Neural cell (in vitro differentiated cells): ENCODE data around the gene PEX3. TPM values are rescaled to one million over a fixed set of nuclear protein-coding genes. Genes with fewer than 3 reads are reported as not detected.

Experiments
- H2AFZ ChIP-seq: fragments of 200-600, 300-800 bp; sonication (generic), shearing (Covaris generic); 2 replicates; pipeline ENCODE4 v1.6.0; 2014; ENCODE audit warnings: low read depth, mild to moderate bottlenecking, antibody characterized with exemption, low read length, moderate library complexity
- H3F3A ChIP-seq: fragments of 200-600 bp; shearing (Covaris generic); 2 replicates; pipeline ENCODE4 v1.6.1; 2016; ENCODE audit warnings: mild to moderate bottlenecking, moderate library complexity, mixed read lengths, antibody characterized with exemption, low read length; ENCODE audit not compliant: insufficient read depth, poor library complexity, severe bottlenecking
- H3K27ac ChIP-seq: fragments of 200-600, 300-800 bp; sonication (generic), shearing (Covaris generic); 2 replicates; pipeline ENCODE4 v1.5.1; 2014; ENCODE audit warnings: mild to moderate bottlenecking, low read length, moderate library complexity
- H3K27me3 ChIP-seq: fragments of 300-800, 200-600 bp; sonication (generic), shearing (Covaris generic); 2 replicates; pipeline ENCODE4 v1.6.0; 2014; ENCODE audit warnings: mild to moderate bottlenecking, low read depth, low read length, moderate library complexity; ENCODE audit not compliant: insufficient read depth
- H3K36me3 ChIP-seq: fragments of 300-800, 200-600 bp; sonication (generic), shearing (Covaris generic); 2 replicates; pipeline ENCODE4 v1.5.1; 2014; ENCODE audit warnings: mild to moderate bottlenecking, antibody characterized with exemption, low read length, moderate library complexity; ENCODE audit not compliant: insufficient read depth
- H3K4me2 ChIP-seq: fragments of 300-800, 200-600 bp; sonication (generic), shearing (Covaris generic); 2 replicates; pipeline ENCODE4 v1.6.0; 2014; ENCODE audit warnings: mild to moderate bottlenecking, low read length
- H3K4me3 ChIP-seq: fragments of 300-800, 200-600 bp; sonication (generic), shearing (Covaris generic); 2 replicates; pipeline ENCODE4 v1.5.1; 2014; ENCODE audit warnings: mild to moderate bottlenecking, low read length, moderate library complexity
- H3K79me2 ChIP-seq: fragments of 200-600 bp; shearing (Covaris generic); replicated peaks from 2 replicates; pipeline ENCODE4 v1.6.0; 2014; ENCODE audit warnings: mild to moderate bottlenecking, low read length, moderate library complexity; ENCODE audit not compliant: insufficient read depth
- H3K9ac ChIP-seq: fragments of 300-800, 200-600 bp; sonication (generic), shearing (Covaris generic); 2 replicates; pipeline ENCODE4 v1.6.1; 2016; ENCODE audit warnings: mild to moderate bottlenecking, low read length, mixed read lengths
- H3K9me2 ChIP-seq: fragments of 200-600 bp; shearing (Covaris generic); 2 replicates; pipeline ENCODE4 v1.6.1; 2016; ENCODE audit warnings: mild to moderate bottlenecking, low read length, mixed read lengths; ENCODE audit not compliant: insufficient read depth
- H3K9me3 ChIP-seq: fragments of 200-600, 300-800 bp; sonication (generic), shearing (Covaris generic); 2 replicates; pipeline ENCODE4 v1.6.1; 2016; ENCODE audit warnings: mild to moderate bottlenecking, mixed run types, low read length, moderate library complexity, mixed read lengths
- H4K20me1 ChIP-seq: fragments of 200-600 bp; shearing (Covaris generic); 2 replicates; pipeline ENCODE4 v1.6.1; 2016; ENCODE audit warnings: mild to moderate bottlenecking, mixed run types; ENCODE audit not compliant: insufficient read depth
- EP300 ChIP-seq: fragments of 450-650 bp; conservative IDR thresholded peaks from 2 replicates; pipeline ENCODE4 v1.6.1; 2014; ENCODE audit warnings: antibody characterized with exemption, mild to moderate bottlenecking, moderate library complexity; ENCODE audit not compliant: poor library complexity, severe bottlenecking
- EZH2 ChIP-seq: fragments of 200-600, 300-800 bp; shearing (Covaris generic), sonication (generic); IDR thresholded peaks from 2 replicates; pipeline ENCODE4 v1.6.1; 2014; ENCODE audit warnings: antibody characterized with exemption, low read length, borderline replicate concordance, mild to moderate bottlenecking; ENCODE audit not compliant: insufficient read depth, poor library complexity, severe bottlenecking
- MXI1 ChIP-seq: fragments of 450-650 bp; conservative IDR thresholded peaks from 2 replicates; pipeline ENCODE4 v1.6.1; 2014; ENCODE audit warnings: antibody characterized with exemption, mild to moderate bottlenecking; ENCODE audit not compliant: poor library complexity, severe bottlenecking
- POLR2AphosphoS5 ChIP-seq: IDR thresholded peaks from 2 replicates; pipeline ENCODE4 v1.6.1; 2012
- RAD21 ChIP-seq: fragments of 450-650 bp; conservative IDR thresholded peaks from 2 replicates; pipeline ENCODE4 v1.6.1; 2014; ENCODE audit warnings: antibody characterized with exemption, mild to moderate bottlenecking, moderate library complexity
- SMC3 ChIP-seq: fragments of 450-650 bp; conservative IDR thresholded peaks from 2 replicates; pipeline ENCODE4 v1.6.1; 2014; ENCODE audit warnings: antibody characterized with exemption, mild to moderate bottlenecking, moderate library complexity; ENCODE audit not compliant: poor library complexity
- TAF1 ChIP-seq: IDR thresholded peaks from 2 replicates; pipeline ENCODE4 v1.6.1; 2012; ENCODE audit warnings: low read depth
- polyA plus RNA-seq: library from polyadenylated mRNA; depleted of rRNA; stranded (reverse); fragments of >200 nt; gene quantifications from 2 replicates; pipeline ENCODE4 v1.2.3, GENCODE V29; 2014
- TF ChIP-seq, protein P1 (sequence below): fragments of 450-650 bp; IDR thresholded peaks from 2 replicates; pipeline ENCODE4 v1.5.1; 2014; ENCODE audit warnings: antibody characterized with exemption, mild to moderate bottlenecking, moderate library complexity; ENCODE audit not compliant: poor library complexity, severe bottlenecking
- TF ChIP-seq, protein P2 (sequence below): IDR thresholded peaks from 2 replicates; pipeline ENCODE4 v1.6.1; 2012; ENCODE audit warnings: borderline replicate concordance

The PEX3 gene
- polyA plus RNA-seq, 1 donor from 2014 or later, result 37.9 TPM

DNA sequence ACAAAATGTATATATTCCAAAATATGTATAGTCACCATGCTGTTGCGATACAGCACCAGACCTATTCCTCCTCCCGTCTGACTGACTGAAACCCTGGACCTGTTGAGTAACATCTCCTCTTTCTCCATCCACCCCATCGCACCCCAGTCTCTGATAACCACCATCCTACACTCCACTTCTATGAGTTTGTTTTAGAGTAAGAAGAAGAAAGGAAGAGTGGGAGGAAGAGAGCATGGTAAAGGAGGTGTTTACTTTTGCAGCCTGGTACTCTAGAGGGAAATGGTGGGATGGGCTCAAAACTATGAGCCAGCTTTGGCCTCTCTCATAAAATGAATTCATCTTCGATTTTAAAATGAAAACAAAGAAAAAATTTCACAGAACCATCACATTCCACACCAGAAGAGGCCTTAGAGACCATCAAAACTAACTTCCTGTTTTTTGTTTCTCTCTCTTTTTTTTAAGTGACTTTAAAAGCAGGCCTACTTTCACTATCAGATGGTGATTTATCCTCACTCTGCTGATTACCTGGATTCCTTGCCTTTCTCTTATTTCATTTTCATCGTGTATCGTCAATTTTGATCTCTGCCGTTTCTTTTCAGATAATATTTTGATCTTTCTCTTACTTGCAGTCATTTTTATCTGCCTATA is 77.7 kb downstream of the PEX3 start:
- H3K4me3 ChIP-seq, result no peak overlapping the region
- no peak overlapping the region for H3K9ac ChIP-seq
- no peaks in the 10 kb centered on the region for H3K27me3 ChIP-seq
- H3K4me2 ChIP-seq, result no peak overlapping the region
- TF ChIP-seq POLR2AphosphoS5 (no peak), EP300 (no peak), RAD21 (no peak), TAF1 (no peak), MXI1 (no peak), SMC3 (no peak), EZH2 (no peak)
- TF ChIP-seq, protein P1, sequence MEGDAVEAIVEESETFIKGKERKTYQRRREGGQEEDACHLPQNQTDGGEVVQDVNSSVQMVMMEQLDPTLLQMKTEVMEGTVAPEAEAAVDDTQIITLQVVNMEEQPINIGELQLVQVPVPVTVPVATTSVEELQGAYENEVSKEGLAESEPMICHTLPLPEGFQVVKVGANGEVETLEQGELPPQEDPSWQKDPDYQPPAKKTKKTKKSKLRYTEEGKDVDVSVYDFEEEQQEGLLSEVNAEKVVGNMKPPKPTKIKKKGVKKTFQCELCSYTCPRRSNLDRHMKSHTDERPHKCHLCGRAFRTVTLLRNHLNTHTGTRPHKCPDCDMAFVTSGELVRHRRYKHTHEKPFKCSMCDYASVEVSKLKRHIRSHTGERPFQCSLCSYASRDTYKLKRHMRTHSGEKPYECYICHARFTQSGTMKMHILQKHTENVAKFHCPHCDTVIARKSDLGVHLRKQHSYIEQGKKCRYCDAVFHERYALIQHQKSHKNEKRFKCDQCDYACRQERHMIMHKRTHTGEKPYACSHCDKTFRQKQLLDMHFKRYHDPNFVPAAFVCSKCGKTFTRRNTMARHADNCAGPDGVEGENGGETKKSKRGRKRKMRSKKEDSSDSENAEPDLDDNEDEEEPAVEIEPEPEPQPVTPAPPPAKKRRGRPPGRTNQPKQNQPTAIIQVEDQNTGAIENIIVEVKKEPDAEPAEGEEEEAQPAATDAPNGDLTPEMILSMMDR, result no peak
- TF ChIP-seq, protein P2, sequence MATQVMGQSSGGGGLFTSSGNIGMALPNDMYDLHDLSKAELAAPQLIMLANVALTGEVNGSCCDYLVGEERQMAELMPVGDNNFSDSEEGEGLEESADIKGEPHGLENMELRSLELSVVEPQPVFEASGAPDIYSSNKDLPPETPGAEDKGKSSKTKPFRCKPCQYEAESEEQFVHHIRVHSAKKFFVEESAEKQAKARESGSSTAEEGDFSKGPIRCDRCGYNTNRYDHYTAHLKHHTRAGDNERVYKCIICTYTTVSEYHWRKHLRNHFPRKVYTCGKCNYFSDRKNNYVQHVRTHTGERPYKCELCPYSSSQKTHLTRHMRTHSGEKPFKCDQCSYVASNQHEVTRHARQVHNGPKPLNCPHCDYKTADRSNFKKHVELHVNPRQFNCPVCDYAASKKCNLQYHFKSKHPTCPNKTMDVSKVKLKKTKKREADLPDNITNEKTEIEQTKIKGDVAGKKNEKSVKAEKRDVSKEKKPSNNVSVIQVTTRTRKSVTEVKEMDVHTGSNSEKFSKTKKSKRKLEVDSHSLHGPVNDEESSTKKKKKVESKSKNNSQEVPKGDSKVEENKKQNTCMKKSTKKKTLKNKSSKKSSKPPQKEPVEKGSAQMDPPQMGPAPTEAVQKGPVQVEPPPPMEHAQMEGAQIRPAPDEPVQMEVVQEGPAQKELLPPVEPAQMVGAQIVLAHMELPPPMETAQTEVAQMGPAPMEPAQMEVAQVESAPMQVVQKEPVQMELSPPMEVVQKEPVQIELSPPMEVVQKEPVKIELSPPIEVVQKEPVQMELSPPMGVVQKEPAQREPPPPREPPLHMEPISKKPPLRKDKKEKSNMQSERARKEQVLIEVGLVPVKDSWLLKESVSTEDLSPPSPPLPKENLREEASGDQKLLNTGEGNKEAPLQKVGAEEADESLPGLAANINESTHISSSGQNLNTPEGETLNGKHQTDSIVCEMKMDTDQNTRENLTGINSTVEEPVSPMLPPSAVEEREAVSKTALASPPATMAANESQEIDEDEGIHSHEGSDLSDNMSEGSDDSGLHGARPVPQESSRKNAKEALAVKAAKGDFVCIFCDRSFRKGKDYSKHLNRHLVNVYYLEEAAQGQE, result no peak
- no peak overlapping the region for H2AFZ ChIP-seq
- H3K9me2 ChIP-seq, result no peaks in the 10 kb centered on the region
- no peaks in the 10 kb centered on the region for H3K79me2 ChIP-seq
- H4K20me1 ChIP-seq, result no peaks in the 10 kb centered on the region
- H3K36me3 ChIP-seq, result no peaks in the 10 kb centered on the region
- no peaks in the 10 kb centered on the region for H3K9me3 ChIP-seq
- no peaks in the 10 kb centered on the region for H3F3A ChIP-seq
- no peak overlapping the region for H3K27ac ChIP-seq

DNA sequence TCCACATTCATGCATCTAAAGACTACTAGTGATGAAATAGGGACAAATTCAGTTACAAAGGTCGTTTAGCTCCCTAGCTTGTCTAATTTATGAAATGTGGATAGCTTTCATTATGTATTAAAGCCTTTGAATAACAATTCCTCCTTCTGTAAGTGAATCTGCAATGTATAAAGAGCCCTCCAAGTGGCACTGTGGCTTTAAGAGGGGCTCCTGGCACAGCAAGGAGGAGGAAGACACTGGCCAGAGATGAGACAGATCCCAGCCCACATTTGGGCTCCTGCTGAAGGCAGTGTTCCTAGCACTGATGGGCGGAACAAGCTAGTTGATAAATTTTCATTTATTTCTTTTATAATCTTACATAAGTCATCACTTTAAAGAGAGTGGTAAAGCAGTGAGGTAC is 78.5 kb downstream of the PEX3 start:
- no peaks in the 10 kb centered on the region for H3K36me3 ChIP-seq
- no peak overlapping the region for H3K4me2 ChIP-seq
- H3K79me2 ChIP-seq, result no peaks in the 10 kb centered on the region
- TF ChIP-seq MXI1 (no peak), SMC3 (peak; percentile 30)
- TF ChIP-seq, protein P1, result peak; percentile 36
- H4K20me1 ChIP-seq, result no peaks in the 10 kb centered on the region
- no peaks in the 10 kb centered on the region for H3K9me3 ChIP-seq
- no peak overlapping the region for H3K4me3 ChIP-seq
- H2AFZ ChIP-seq, result no peak overlapping the region
- H3F3A ChIP-seq, result no peaks in the 10 kb centered on the region
- H3K9ac ChIP-seq, result no peak overlapping the region
- H3K9me2 ChIP-seq, result no peaks in the 10 kb centered on the region
- H3K27me3 ChIP-seq, result no peaks in the 10 kb centered on the region
- no peak overlapping the region for H3K27ac ChIP-seq
